ENCODE measurements around the gene SRGAP1.
"Not testable (repeated sequence)": the region's sequence is repeated elsewhere in the genome, so short reads cannot be mapped to it uniquely, and the experiment has no call there.

SRGAP1 gene

GRCh38 chr12:64109706-64110105, 265.2 kb downstream of the SRGAP1 start:
- DNase-seq = no peak

- DNase-seq = no peak
These were observed 266.4 kb downstream of the SRGAP1 start for GRCh38 chr12:64110864-64111263.

DNA sequence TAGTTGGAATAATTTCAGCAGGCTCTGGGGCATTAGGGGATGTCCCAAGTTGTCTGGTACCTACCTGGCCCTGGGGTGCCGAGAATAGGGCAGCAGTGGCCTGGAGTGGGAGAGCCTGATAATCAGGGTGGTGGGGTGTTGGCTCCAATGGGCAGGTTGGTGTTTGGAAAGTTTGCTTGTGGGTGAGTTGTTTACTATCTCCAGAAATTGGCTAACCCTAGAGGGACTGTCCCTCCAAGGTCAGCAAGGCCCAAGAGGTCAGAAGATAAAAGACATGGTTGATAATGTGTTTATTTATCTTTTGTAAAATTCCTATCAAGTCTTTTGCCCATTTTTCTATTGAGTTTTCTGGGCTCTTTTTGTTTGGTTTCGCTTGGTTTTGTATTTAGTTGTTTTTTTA, 272.5 kb downstream of the SRGAP1 start:
- no peak for DNase-seq

- DNase-seq = no peak
These were observed 276.1 kb downstream of the SRGAP1 start for GRCh38 chr12:64120568-64120967.

- not testable (repeated sequence) for DNase-seq
These were observed 276.6 kb downstream of the SRGAP1 start for GRCh38 chr12:64121086-64121485.

DNA sequence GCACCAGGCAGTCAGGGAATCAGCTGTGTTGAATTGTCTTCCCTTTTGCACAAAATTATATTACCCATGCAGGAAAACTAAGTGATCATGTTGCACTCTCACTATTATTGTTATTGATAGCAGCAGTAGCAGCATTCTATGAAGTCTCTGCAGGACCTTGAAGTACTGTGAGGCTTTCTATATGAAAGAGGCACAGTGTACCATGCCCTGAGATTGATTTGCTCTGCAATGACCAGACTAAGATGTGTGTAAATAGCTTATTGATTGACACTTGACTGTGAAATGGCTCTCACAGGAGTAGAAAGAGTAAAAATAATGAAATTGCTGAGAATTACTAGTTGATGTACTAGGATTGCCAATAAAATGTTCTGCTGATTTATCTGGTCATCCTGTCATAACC, 277.7 kb downstream of the SRGAP1 start:
- no peak for DNase-seq

DNA sequence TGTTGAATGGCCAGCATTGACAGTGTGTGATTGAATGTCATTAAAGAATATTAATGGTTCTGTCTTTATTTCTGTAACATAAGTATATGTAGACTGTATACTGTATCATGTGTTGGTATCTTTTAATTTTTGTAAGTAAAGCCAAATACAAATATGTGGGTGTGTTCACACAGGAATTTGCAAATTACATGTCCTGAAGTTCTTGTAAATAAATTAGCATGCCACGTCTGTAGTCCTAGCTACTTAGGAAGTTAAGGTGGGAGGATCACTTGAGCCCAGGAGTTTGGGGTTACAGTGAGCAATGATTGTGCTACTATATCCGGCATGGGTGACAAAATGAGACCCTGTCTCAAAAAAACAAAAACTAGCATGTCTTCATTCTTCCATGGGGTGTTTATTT, 278.5 kb downstream of the SRGAP1 start:
- DNase-seq = no peak

DNA sequence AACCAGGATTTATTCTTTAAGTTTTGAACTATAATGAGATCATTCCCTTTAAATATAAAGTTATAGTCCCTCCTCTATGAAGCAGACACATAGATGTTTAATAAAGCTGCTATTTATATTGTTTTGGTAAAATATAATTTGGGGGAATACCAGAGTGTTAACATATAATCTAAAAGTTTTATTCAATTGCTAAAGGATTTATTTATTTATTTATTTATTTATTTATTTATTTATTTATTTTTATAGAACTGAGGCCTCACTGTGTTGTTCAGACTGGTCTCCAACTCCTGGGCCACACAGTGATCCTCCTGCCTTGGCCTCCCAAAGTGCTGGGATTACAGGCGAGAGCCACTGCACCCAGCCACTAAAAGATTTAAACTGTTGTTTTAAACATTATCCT, 278.9 kb downstream of the SRGAP1 start:
- DNase-seq = no peak

DNA sequence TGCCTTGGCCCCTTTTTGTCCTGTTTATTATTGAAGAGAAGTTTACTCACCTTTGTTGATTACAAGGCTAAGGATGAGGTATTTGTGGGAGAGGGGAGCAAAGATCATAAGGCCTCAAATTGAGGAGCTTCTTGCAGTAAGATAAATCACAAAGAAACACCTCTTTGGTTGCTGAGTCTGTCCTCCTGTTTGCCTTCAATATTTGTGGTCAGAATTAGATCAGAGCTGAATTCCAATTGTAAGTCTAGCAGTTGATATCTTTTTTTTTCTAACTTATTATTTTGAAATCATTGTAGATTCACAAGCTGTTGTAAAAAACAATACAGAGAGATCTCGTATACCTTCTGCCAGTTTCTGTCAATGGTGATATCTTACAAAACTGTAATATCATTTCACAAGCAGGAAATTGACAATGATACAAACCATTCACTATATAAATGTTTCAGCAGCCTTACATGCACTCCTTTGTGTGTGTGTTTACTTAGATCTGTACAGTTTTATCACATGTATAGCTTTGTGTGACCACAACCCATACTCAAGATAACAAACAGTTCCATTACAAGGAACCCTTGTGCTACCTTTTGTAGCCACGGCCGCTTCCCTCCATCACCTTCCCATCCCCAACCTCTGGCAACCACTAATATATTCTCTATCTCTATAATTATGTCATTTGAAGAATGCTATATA, 280.2 kb downstream of the SRGAP1 start:
- no peak for DNase-seq

GRCh38 chr12:64125913-64126312, 281.4 kb downstream of the SRGAP1 start:
- no peak for DNase-seq

DNA sequence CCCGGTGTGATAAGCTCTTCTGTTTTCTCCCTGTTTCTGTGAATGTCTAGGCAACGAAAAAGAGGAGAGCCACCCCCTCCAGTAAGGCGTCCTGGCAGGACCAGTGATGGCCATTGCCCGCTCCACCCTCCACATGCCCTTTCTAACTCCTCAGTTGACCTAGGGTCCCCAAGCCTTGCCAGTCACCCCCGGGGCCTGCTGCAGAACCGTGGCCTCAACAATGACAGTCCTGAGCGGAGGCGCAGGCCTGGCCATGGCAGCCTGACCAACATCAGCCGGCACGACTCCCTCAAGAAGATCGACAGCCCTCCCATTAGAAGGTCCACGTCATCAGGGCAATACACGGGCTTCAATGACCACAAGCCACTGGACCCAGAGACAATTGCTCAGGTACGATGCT, 283.3 kb downstream of the SRGAP1 start:
- DNase-seq = no peak

- no peak for DNase-seq
These were observed 283.9 kb downstream of the SRGAP1 start for GRCh38 chr12:64128366-64128765.

DNA sequence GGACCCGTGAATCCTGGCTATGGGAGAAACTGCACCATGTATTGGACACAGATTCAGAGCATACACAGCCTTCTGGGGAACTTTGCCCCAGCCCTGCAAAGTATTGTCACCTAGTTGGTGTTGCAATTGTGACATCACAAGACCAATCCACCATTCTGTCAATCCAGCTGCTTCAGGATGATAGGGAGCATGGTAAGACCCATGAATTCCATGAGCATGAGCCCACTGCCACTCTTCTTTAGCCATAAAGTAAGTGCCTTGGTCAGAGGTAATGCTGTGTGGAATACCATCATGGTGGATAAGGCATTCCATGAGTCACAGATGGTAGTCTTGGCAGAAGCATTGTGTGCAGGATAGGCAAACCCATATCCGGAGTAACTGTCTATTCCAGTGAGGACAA, 286.0 kb downstream of the SRGAP1 start:
- not testable (repeated sequence) for DNase-seq

DNA sequence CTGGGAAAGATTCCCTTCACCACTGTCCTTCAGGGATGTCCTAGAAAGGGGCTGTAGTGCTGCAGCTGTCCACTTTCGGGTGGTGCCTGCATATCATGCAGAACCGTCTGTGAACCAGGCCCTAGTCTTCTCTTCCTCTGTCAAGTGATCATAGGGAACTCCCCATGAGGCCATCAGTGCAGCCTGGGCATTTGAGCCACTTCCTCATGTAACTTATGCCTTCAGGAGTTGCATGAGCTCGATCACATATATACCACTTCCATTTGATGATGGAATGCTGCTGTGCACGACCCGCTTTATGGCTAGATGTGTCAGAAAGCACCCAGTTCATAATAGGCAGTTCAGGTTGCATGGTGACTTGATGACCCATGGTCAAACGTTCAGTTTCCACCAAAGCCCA, 287.0 kb downstream of the SRGAP1 start:
- not testable (repeated sequence) for DNase-seq

- not testable (repeated sequence) for DNase-seq
These were observed 288.2 kb downstream of the SRGAP1 start for GRCh38 chr12:64132672-64133071.

GRCh38 chr12:64137117-64137516, 292.6 kb downstream of the SRGAP1 start:
- no peak for DNase-seq

DNA sequence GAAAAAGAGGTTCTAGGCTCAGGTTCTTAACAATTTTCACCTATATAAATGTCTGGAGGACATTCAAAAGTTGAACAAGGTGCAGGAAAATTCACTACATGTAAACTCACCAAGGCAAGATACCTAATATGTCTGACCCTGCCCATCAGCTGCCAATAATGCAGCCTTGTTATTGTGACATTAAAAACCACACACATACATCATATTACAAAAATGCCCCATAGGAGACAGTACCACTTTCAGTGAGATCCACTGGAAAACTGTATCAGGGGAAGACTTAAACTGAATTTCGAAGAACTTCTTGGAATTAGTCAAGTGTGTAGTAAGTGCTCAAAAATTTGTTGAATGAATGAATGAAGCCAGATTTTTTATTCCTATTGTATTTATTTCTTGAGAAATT, 294.5 kb downstream of the SRGAP1 start:
- no peak for DNase-seq

DNA sequence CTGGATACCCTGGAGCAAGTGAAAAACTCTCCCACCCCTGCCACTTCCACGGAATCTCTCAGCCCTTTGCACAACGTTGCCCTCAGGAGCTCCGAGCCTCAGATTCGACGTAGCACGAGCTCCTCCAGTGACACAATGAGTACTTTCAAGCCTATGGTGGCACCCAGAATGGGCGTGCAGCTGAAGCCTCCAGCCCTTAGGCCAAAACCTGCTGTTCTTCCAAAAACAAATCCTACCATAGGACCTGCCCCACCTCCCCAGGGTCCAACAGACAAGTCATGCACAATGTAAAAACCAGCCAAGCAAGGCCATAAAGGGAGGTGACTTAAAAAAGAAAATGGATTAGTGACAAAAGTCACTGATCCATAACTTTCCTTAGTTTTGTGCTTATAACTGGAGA, 297.9 kb downstream of the SRGAP1 start:
- DNase-seq = no peak

GRCh38 chr12:64142784-64143183, 298.3 kb downstream of the SRGAP1 start:
- no peak for DNase-seq

DNA sequence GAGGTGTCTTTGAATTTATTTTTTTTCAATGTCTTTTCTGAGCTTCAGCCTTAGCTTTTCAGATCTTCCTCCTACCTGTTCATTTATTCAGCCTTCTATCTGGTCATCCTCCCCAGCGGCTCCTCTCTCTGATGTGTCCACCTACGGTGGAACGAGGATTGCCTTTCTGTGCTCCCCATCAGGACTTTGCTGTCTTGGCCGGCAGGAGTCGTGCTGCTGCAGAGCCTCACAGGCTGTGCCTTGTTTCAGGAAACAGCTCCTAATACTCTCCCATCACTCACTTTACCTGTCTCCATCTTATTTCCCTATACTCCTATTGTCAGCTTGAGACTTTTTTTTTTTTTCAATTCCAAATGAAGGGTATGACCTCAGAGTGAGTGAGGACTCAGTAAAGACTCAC, 300.7 kb downstream of the SRGAP1 start:
- no peak for DNase-seq

- peak in 16 of 56 donors; percentile 1 to 34 (median 16) for DNase-seq
These were observed 302.6 kb downstream of the SRGAP1 start for GRCh38 chr12:64147011-64147631.

DNA sequence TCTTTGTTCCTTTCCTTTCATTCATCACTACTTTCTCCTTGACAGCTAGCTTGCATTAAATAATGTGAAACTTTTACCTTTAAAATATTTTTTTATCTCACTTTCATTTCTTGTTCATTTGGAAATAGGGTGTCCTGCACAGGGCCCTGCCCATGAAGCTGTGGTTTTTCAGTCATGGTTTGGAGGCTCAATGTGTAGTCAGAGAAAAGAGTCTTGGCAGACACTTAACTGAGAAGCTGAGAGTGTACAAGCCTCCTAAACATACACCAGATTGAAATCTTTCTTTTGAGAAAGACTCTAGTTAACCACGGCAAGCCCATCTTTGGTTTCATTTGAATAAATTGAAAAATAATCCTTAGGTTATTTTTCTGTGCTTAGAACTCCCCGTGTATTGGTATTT, 303.4 kb downstream of the SRGAP1 start:
- no peak for DNase-seq

GRCh38 chr12:64154677-64155076, 310.2 kb downstream of the SRGAP1 start:
- DNase-seq = no peak
